ENCODE results near the gene ANKDD1A. TPM values are rescaled to one million over a fixed set of nuclear protein-coding genes. Genes with fewer than 3 reads are reported as not detected.

The ANKDD1A gene
- total RNA-seq, 1 donor from 2014 or later = 4.6 TPM

GRCh38 chr15:64895285-64896065, 16.2 kb upstream of the ANKDD1A start:
- no peaks in the 10 kb centered on the region for H3K27me3 Mint-ChIP-seq (ENCODE audit: unreplicated experiment)

GRCh38 chr15:64896371-64897069, 15.2 kb upstream of the ANKDD1A start:
- peaks cover 67% of the 10 kb centered on the region for H3K4me1 Mint-ChIP-seq (ENCODE audit: unreplicated experiment)
- H3K27me3 Mint-ChIP-seq (ENCODE audit: unreplicated experiment) = no peaks in the 10 kb centered on the region
- no peak overlapping the region for H3K4me3 Mint-ChIP-seq (ENCODE audit: unreplicated experiment)
- TF ChIP-seq CTCF (IDR thresholded peaks at IDR 0.05) = no peak
- H3K9me3 Mint-ChIP-seq (ENCODE audit: unreplicated experiment) = no peaks in the 10 kb centered on the region
- H3K36me3 Mint-ChIP-seq (ENCODE audit: unreplicated experiment) = no peaks in the 10 kb centered on the region
- peak overlapping the region; percentile 86 for H3K27ac Mint-ChIP-seq (ENCODE audit: unreplicated experiment)
- DNase-seq (ENCODE audit: extremely low spot score, unreplicated experiment) = no peak

More at GRCh38 chr15:64895285-64896065, 16.2 kb upstream of the ANKDD1A start:
- TF ChIP-seq CTCF (IDR thresholded peaks at IDR 0.05) = no peak
- Mint-ChIP-seq H3K27ac (ENCODE audit: unreplicated experiment) (peak overlapping the region; percentile 86), H3K36me3 (ENCODE audit: unreplicated experiment) (no peaks in the 10 kb centered on the region), H3K4me1 (ENCODE audit: unreplicated experiment) (peaks cover 67% of the 10 kb centered on the region), H3K4me3 (ENCODE audit: unreplicated experiment) (peak overlapping the region; percentile 14), H3K9me3 (ENCODE audit: unreplicated experiment) (no peaks in the 10 kb centered on the region)
- DNase-seq (ENCODE audit: extremely low spot score, unreplicated experiment) = no peak

- Mint-ChIP-seq H3K27me3 (ENCODE audit: unreplicated experiment) (no peaks in the 10 kb centered on the region), H3K36me3 (ENCODE audit: unreplicated experiment) (no peaks in the 10 kb centered on the region), H3K4me1 (ENCODE audit: unreplicated experiment) (peaks cover 62% of the 10 kb centered on the region), H3K9me3 (ENCODE audit: unreplicated experiment) (no peaks in the 10 kb centered on the region), H3K4me3 (ENCODE audit: unreplicated experiment) (no peak overlapping the region), H3K27ac (ENCODE audit: unreplicated experiment) (peak overlapping the region; percentile 86)
- no peak for TF ChIP-seq CTCF (IDR thresholded peaks at IDR 0.05)
- no peak for DNase-seq (ENCODE audit: extremely low spot score, unreplicated experiment)
These were observed 14.2 kb upstream of the ANKDD1A start for GRCh38 chr15:64897345-64897985.

GRCh38 chr15:64898406-64898805, 13.3 kb upstream of the ANKDD1A start:
- Mint-ChIP-seq H3K4me1 (ENCODE audit: unreplicated experiment) (peaks cover 62% of the 10 kb centered on the region), H3K27ac (ENCODE audit: unreplicated experiment) (peak overlapping the region; percentile 86), H3K9me3 (ENCODE audit: unreplicated experiment) (no peaks in the 10 kb centered on the region), H3K36me3 (ENCODE audit: unreplicated experiment) (no peaks in the 10 kb centered on the region), H3K27me3 (ENCODE audit: unreplicated experiment) (no peaks in the 10 kb centered on the region), H3K4me3 (ENCODE audit: unreplicated experiment) (no peak overlapping the region)
- no peak for TF ChIP-seq CTCF (IDR thresholded peaks at IDR 0.05)
- DNase-seq (ENCODE audit: extremely low spot score, unreplicated experiment) = no peak

- no peak overlapping the region for H3K27ac Mint-ChIP-seq (ENCODE audit: unreplicated experiment)
- H3K9me3 Mint-ChIP-seq (ENCODE audit: unreplicated experiment) = peaks cover under 1% of the 10 kb centered on the region
- H3K4me3 Mint-ChIP-seq (ENCODE audit: unreplicated experiment) = no peak overlapping the region
- TF ChIP-seq CTCF (IDR thresholded peaks at IDR 0.05) = no peak
- no peak for DNase-seq (ENCODE audit: extremely low spot score, unreplicated experiment)
- H3K36me3 Mint-ChIP-seq (ENCODE audit: unreplicated experiment) = no peaks in the 10 kb centered on the region
- peaks cover 46% of the 10 kb centered on the region for H3K4me1 Mint-ChIP-seq (ENCODE audit: unreplicated experiment)
- no peaks in the 10 kb centered on the region for H3K27me3 Mint-ChIP-seq (ENCODE audit: unreplicated experiment)
These were observed 10.6 kb upstream of the ANKDD1A start for GRCh38 chr15:64901141-64901540.

Data from osteocyte (in vitro differentiated cells).